H9 (cell line): Measurements from ENCODE around the gene KCNJ16. TPM values are rescaled to one million over a fixed set of nuclear protein-coding genes. Genes with fewer than 3 reads are reported as not detected.
A peak's percentile ranks its signal among the peaks of the same experiment; 100 is the strongest.

Source experiments
- DNase-seq: peaks from one replicate; pipeline ENCODE4 v3.0.0-alpha.2; 2017
- H2AFZ ChIP-seq: one replicate; pipeline ENCODE4 v1.6.1; 2013; ENCODE audit warnings: mild to moderate bottlenecking, low read length, control low read depth, moderate library complexity
- H2AK5ac ChIP-seq: 2 replicates; pipeline ENCODE4 v1.6.1; 2013; ENCODE audit warnings: low read length, control low read depth, mixed read lengths; ENCODE audit not compliant: insufficient read length
- H2BK120ac ChIP-seq: one replicate; pipeline ENCODE4 v1.6.1; 2013; ENCODE audit warnings: low read depth, mild to moderate bottlenecking, low read length, control low read depth, inconsistent platforms; ENCODE audit not compliant: poor library complexity, severe bottlenecking
- H2BK12ac ChIP-seq: 2 replicates; pipeline ENCODE4 v1.6.1; 2013; ENCODE audit warnings: low read length, control low read depth, mixed read lengths, low read depth; ENCODE audit not compliant: insufficient read length
- H2BK15ac ChIP-seq: 2 replicates; pipeline ENCODE4 v1.6.1; 2013; ENCODE audit warnings: low read depth, low read length, control low read depth
- H2BK20ac ChIP-seq: one replicate; pipeline ENCODE4 v1.6.1; 2013; ENCODE audit warnings: low read depth, mild to moderate bottlenecking, low read length, control low read depth, inconsistent platforms; ENCODE audit not compliant: poor library complexity, severe bottlenecking
- H2BK5ac ChIP-seq: 2 replicates; pipeline ENCODE4 v1.6.1; 2013; ENCODE audit warnings: low read length, control low read depth, mixed read lengths; ENCODE audit not compliant: insufficient read length
- H3K14ac ChIP-seq: 2 replicates; pipeline ENCODE4 v1.6.1; 2013; ENCODE audit warnings: low read length, control low read depth; ENCODE audit not compliant: insufficient read depth
- H3K18ac ChIP-seq: 2 replicates; pipeline ENCODE4 v1.6.1; 2013; ENCODE audit warnings: low read depth, mild to moderate bottlenecking, mixed read lengths, low read length, control low read depth; ENCODE audit not compliant: insufficient read length
- H3K23ac ChIP-seq: 2 replicates; pipeline ENCODE4 v1.6.1; 2013; ENCODE audit warnings: low read length, control low read depth, mixed read lengths, low read depth; ENCODE audit not compliant: insufficient read length
- H3K23me2 ChIP-seq: 2 replicates; pipeline ENCODE4 v1.6.1; 2013; ENCODE audit warnings: low read depth, mild to moderate bottlenecking, mixed read lengths, low read length, control low read depth; ENCODE audit not compliant: insufficient read length, poor library complexity, severe bottlenecking
- H3K27ac ChIP-seq: 2 replicates; pipeline ENCODE4 v1.5.1; 2013; ENCODE audit warnings: low read length, control low read depth, mixed read lengths, low read depth; ENCODE audit not compliant: insufficient read length
- H3K27me3 ChIP-seq: 2 replicates; pipeline ENCODE4 v1.6.1; 2013; ENCODE audit warnings: low read length, control low read depth, inconsistent platforms; ENCODE audit not compliant: insufficient read depth
- H3K4ac ChIP-seq: 2 replicates; pipeline ENCODE4 v1.6.1; 2013; ENCODE audit warnings: low read depth, mild to moderate bottlenecking, control low read depth, inconsistent platforms, low read length, moderate library complexity
- H3K4me1 ChIP-seq: 2 replicates; pipeline ENCODE4 v1.6.1; 2013; ENCODE audit warnings: low read length, control low read depth, inconsistent platforms; ENCODE audit not compliant: insufficient read depth
- H3K4me2 ChIP-seq: 2 replicates; pipeline ENCODE4 v1.6.1; 2013; ENCODE audit warnings: low read length, control low read depth, mixed read lengths; ENCODE audit not compliant: insufficient read length, insufficient read depth
- H3K56ac ChIP-seq: 2 replicates; pipeline ENCODE4 v1.6.1; 2013; ENCODE audit warnings: low read depth, mild to moderate bottlenecking, mixed read lengths, low read length, control low read depth; ENCODE audit not compliant: insufficient read length
- H3K79me1 ChIP-seq: 2 replicates; pipeline ENCODE4 v1.6.1; 2013; ENCODE audit warnings: low read depth, mild to moderate bottlenecking, moderate library complexity, low read length, control low read depth, inconsistent platforms; ENCODE audit not compliant: insufficient read depth, poor library complexity, severe bottlenecking
- H3K79me2 ChIP-seq: 2 replicates; pipeline ENCODE4 v1.6.1; 2013; ENCODE audit warnings: low read length, control low read depth, inconsistent platforms; ENCODE audit not compliant: insufficient read depth
- H3K9ac ChIP-seq: 2 replicates; pipeline ENCODE4 v1.6.1; 2013; ENCODE audit warnings: low read length, control low read depth, mixed read lengths; ENCODE audit not compliant: insufficient read length; ENCODE audit errors: extremely low read depth
- H3K9me3 ChIP-seq: one replicate; pipeline ENCODE4 v1.6.1; 2013; ENCODE audit warnings: low read depth, low read length, inconsistent platforms; ENCODE audit not compliant: control insufficient read depth
- H3T11ph ChIP-seq: one replicate; pipeline ENCODE4 v1.6.1; 2013; ENCODE audit warnings: mild to moderate bottlenecking, low read length, control low read depth, inconsistent platforms
- H4K20me1 ChIP-seq: one replicate; pipeline ENCODE4 v1.6.1; 2013; ENCODE audit not compliant: control insufficient read depth, insufficient read length, insufficient read depth
- H4K5ac ChIP-seq: 2 replicates; pipeline ENCODE4 v1.6.1; 2013; ENCODE audit warnings: low read depth, mild to moderate bottlenecking, mixed read lengths, low read length, control low read depth; ENCODE audit not compliant: insufficient read length
- H4K8ac ChIP-seq: replicated peaks from 2 replicates; pipeline ENCODE4 v1.6.1; 2013; ENCODE audit warnings: low read length, control low read depth, mixed read lengths, low read depth; ENCODE audit not compliant: insufficient read length
- H4K91ac ChIP-seq: 2 replicates; pipeline ENCODE4 v1.6.1; 2013; ENCODE audit warnings: low read depth, mild to moderate bottlenecking, moderate library complexity, mixed read lengths, low read length, control low read depth; ENCODE audit not compliant: insufficient read length
- H3K27ac Mint-ChIP-seq, 3 experiments: 2 replicates in 2 of 3; 3 replicates in 1 of 3; pipeline ENCODE4 v1.8.0; 2020 to 2021; ENCODE audit warnings: mixed read lengths in 3 of 3, mild to moderate bottlenecking in 1 of 3, moderate library complexity in 1 of 3
- H3K27me3 Mint-ChIP-seq: 2 replicates; pipeline ENCODE4 v1.8.0; 2021; ENCODE audit warnings: low read depth, mild to moderate bottlenecking, moderate library complexity, mixed read lengths
- H3K36me3 Mint-ChIP-seq, 3 experiments: 2 replicates in 2 of 3; 3 replicates in 1 of 3; pipeline ENCODE4 v1.8.0; 2020 to 2021; ENCODE audit warnings: low read depth in 3 of 3, mixed read lengths in 3 of 3; ENCODE audit not compliant: insufficient read depth in 1 of 3
- H3K4me1 Mint-ChIP-seq, 2 experiments: 2 replicates each; pipeline ENCODE4 v1.8.0; 2020; ENCODE audit warnings: mixed read lengths in 2 of 2
- H3K4me3 Mint-ChIP-seq, 2 experiments: 2 replicates in 1 of 2; 3 replicates in 1 of 2; pipeline ENCODE4 v1.8.0; 2020 to 2021; ENCODE audit warnings: mild to moderate bottlenecking in 2 of 2, mixed read lengths in 2 of 2, moderate library complexity in 1 of 2
- H3K9me3 Mint-ChIP-seq, 2 experiments: 2 replicates in 1 of 2; 3 replicates in 1 of 2; pipeline ENCODE4 v1.8.0; 2020; ENCODE audit warnings: mild to moderate bottlenecking in 2 of 2, mixed read lengths in 2 of 2, moderate library complexity in 1 of 2
- CTCF ChIP-seq: fragments of 200-600 bp; sonication (generic); conservative IDR thresholded peaks from 3 replicates; pipeline ENCODE4 v1.8.0; 2021; ENCODE audit warnings: antibody characterized with exemption, mild to moderate bottlenecking
- WGBS: extraction: QIAGEN DNeasy Blood & Tissue Kit; methylation state at CpG from one replicate; pipeline ENCODE4 v1.1.7; 2013; ENCODE audit warnings: missing lambda C conversion rate, low lambda C conversion rate, mixed read lengths; ENCODE audit not compliant: insufficient read length; ENCODE audit errors: extremely low coverage; 5-methylcytosine and 5-hydroxymethylcytosine counted together
- total RNA-seq: library from RNA; stranded (reverse); gene quantifications from 2 replicates; pipeline ENCODE4 v1.2.1, GENCODE V29; 2021

The KCNJ16 gene
- total RNA-seq, 1 experiment from 2014 or later, result not detected

- Histone ChIP-seq H2BK12ac (no peak overlapping the region), H4K20me1 (no peaks in the 10 kb centered on the region), H3K79me2 (no peaks in the 10 kb centered on the region), H3K4me1 (no peaks in the 10 kb centered on the region; the same call in 1 of the 2 replicates), H2BK5ac (no peak overlapping the region), H3K4me2 (no peak overlapping the region), H2BK15ac (no peak overlapping the region), H3K23me2 (no peaks in the 10 kb centered on the region), H3K4ac (no peak overlapping the region), H3K9ac (no peak overlapping the region), H2BK120ac (no peak overlapping the region), H3K18ac (no peak overlapping the region), H3K27ac (no peak overlapping the region), H2AK5ac (no peak overlapping the region), H2AFZ (peak overlapping the region; percentile 56), H4K8ac (no peak overlapping the region), H3K56ac (no peak overlapping the region), H3K14ac (no peak overlapping the region), H3K79me1 (no peaks in the 10 kb centered on the region), H3K27me3 (no peaks in the 10 kb centered on the region), H3K23ac (no peak overlapping the region), H3T11ph (no peak overlapping the region), H3K9me3 (no peaks in the 10 kb centered on the region), H4K91ac (no peak overlapping the region), H2BK20ac (no peak overlapping the region), H4K5ac (no peak overlapping the region)
- TF ChIP-seq CTCF, result no peak
- peaks cover 8 to 15% of the 10 kb centered on the region in 2 experiments for H3K4me1 Mint-ChIP-seq
- no peaks in the 10 kb centered on the region for H3K9me3 Mint-ChIP-seq
- no peak overlapping the region for H3K4me3 Mint-ChIP-seq
- H3K27ac Mint-ChIP-seq, result peak overlapping the region in 2 of 3 experiments; percentile 54 to 63; a peak in 2 of 7 replicates
- no peaks in the 10 kb centered on the region; the same call in 1 of the 2 replicates for H3K27me3 Mint-ChIP-seq
- no peak for DNase-seq
- no CpG with 5 or more reads among the region's 9 CpGs for WGBS
- H3K36me3 Mint-ChIP-seq, result no peaks in the 10 kb centered on the region
These were observed 62.6 kb downstream of the KCNJ16 start for GRCh38 chr17:70137451-70138230.
